Fibroblast of skin of left biceps (primary cell): ENCODE measurements around the gene TBATA.

ENCODE experiments used
- DNase-seq, 2 experiments: peaks; one replicate each; pipeline ENCODE4 v3.0.0-alpha.2; 2013; ENCODE audit warnings: low read depth in 2 of 2

TBATA gene

GRCh38 chr10:70745555-70745954 is 39.6 kb downstream of the TBATA start:
- DNase-seq, result no peak

GRCh38 chr10:70744617-70745143 is 40.5 kb downstream of the TBATA start:
- no peak for DNase-seq

- no peak for DNase-seq
Measured at GRCh38 chr10:70743879-70744278, 41.3 kb downstream of the TBATA start.

- DNase-seq, result no peak
Measured at GRCh38 chr10:70743430-70743788, 41.8 kb downstream of the TBATA start.

GRCh38 chr10:70742537-70743429 is 42.4 kb downstream of the TBATA start:
- DNase-seq, result peak; percentile 61 to 63

GRCh38 chr10:70740406-70741288 is 44.5 kb downstream of the TBATA start:
- DNase-seq, result no peak

- DNase-seq, result no peak
Measured at GRCh38 chr10:70738761-70739121, 46.4 kb downstream of the TBATA start.

GRCh38 chr10:70738006-70738760 is 47.0 kb downstream of the TBATA start:
- no peak for DNase-seq

- no peak for DNase-seq
Measured at GRCh38 chr10:70737250-70737649, 47.9 kb downstream of the TBATA start.

GRCh38 chr10:70736525-70736924 is 48.7 kb downstream of the TBATA start:
- no peak for DNase-seq

- DNase-seq, result no peak
Measured at GRCh38 chr10:70735161-70735560, 50.0 kb downstream of the TBATA start.

GRCh38 chr10:70733051-70733450 is 52.1 kb downstream of the TBATA start:
- peak in 1 of 2 experiments; percentile 10 for DNase-seq

- DNase-seq, result no peak
Measured at GRCh38 chr10:70732569-70732968, 52.6 kb downstream of the TBATA start.

GRCh38 chr10:70730955-70731354 is 54.2 kb downstream of the TBATA start:
- DNase-seq, result no peak

- no peak for DNase-seq
Measured at GRCh38 chr10:70729763-70730357, 55.3 kb downstream of the TBATA start.

GRCh38 chr10:70728328-70728727 is 56.8 kb downstream of the TBATA start:
- DNase-seq, result no peak

- no peak for DNase-seq
Measured at GRCh38 chr10:70726909-70727495, 58.2 kb downstream of the TBATA start.

- DNase-seq, result no peak
Measured at GRCh38 chr10:70723771-70724170, 61.4 kb downstream of the TBATA start.

GRCh38 chr10:70722820-70723424 is 62.3 kb downstream of the TBATA start:
- DNase-seq, result peak in 1 of 2 experiments; percentile 20
